ENCODE measurements around the gene SLC25A48.

GRCh38 chr5:135850231-135850630 is 15.8 kb downstream of the SLC25A48 start:
- TF ChIP-seq CTCF (IDR thresholded peaks at IDR 0.05; ENCODE audit: low read depth, low read length, poor library complexity, severe bottlenecking) (no peak), EZH2phosphoT487 (IDR thresholded peaks at IDR 0.05; ENCODE audit: borderline replicate concordance, low read length) (no peak)

All from DOHH2 (cell line).